Effector memory CD8-positive, alpha-beta T cell (primary cell): Measurements from ENCODE around the gene TIMM8A.
A peak's percentile ranks its signal among the peaks of the same experiment; 100 is the strongest.

ENCODE experiments used
- ATAC-seq: fragments of 150-1000 bp; cut with Tn5 transposase; replicated peaks from 2 replicates; pipeline ENCODE4 v1.10.0; 2021; ENCODE audit warnings: mild to moderate bottlenecking, moderate library complexity
- DNase-seq, 3 experiments: peaks; one replicate each; pipeline ENCODE4 v3.0.0; 2021
- H3K27ac Mint-ChIP-seq, 2 donors: one replicate each; pipeline ENCODE4 v1.8.0; 2022; ENCODE audit warnings: mild to moderate bottlenecking in 2 of 2, mixed read lengths in 2 of 2, moderate library complexity in 2 of 2
- H3K27me3 Mint-ChIP-seq, 2 donors: one replicate each; pipeline ENCODE4 v1.8.0; 2022; ENCODE audit warnings: mixed read lengths in 2 of 2
- H3K36me3 Mint-ChIP-seq: one replicate; pipeline ENCODE4 v1.8.0; 2022; ENCODE audit warnings: mild to moderate bottlenecking, moderate library complexity, mixed read lengths; ENCODE audit not compliant: insufficient read depth
- H3K4me1 Mint-ChIP-seq, 2 donors: one replicate each; pipeline ENCODE4 v1.8.0; 2022; ENCODE audit warnings: low read depth in 2 of 2, mixed read lengths in 2 of 2
- H3K4me3 Mint-ChIP-seq, 2 donors: one replicate each; pipeline ENCODE4 v1.8.0; 2022; ENCODE audit warnings: mild to moderate bottlenecking in 2 of 2, mixed read lengths in 2 of 2, moderate library complexity in 2 of 2
- H3K9me3 Mint-ChIP-seq, 2 donors: one replicate each; pipeline ENCODE4 v1.8.0; 2022; ENCODE audit warnings: mixed read lengths in 2 of 2
- total RNA-seq, 9 experiments: gene quantifications; one replicate each; lab custom pipeline; 2026; lab: John Stamatoyannopoulos, UW

TIMM8A gene, protein sequence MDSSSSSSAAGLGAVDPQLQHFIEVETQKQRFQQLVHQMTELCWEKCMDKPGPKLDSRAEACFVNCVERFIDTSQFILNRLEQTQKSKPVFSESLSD
- total RNA-seq, result 3.0 to 26.8 (median 6.1) reads per million in 9 experiments

DNA sequence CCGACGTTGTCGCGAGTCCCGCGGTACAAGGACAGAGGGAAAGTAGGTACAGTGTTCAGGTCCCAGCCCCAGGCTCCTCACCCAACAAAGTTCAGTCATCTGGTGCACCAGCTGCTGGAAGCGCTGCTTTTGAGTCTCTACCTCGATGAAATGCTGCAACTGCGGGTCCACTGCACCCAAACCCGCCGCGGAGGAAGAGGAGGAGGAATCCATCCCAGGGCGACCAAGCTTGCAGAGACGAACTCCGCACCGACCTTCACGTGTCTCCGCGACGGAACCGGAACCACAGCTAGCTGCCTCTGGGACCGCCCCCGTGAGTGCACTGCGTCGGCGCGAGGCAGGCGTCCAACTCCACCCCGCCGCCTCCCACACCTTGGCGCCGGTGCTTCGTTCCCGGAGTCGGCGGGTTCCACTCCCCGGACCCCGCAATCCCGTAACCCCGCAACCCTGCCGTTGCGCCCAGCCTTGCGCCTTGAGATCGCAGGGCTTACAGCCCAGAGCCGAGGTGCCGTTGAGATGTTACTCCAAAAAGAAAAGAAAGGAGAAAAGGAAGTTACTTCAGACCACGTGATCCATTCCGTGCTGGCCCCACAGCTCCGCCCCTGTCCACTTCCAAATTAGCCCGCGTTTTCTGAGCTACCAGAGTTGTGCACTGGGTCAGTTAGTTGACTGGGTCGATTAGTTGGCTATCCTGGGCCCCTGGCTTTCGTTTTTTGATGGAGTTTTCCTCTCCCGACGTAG is at the start of gene TIMM8A:
Gene TIMM8A (minus strand): TSS at position 291 of the 741 bp plus-strand sequence. CDS start 78 bp downstream, at position 213.
- peak; percentile 60 to 63 (median 63) for DNase-seq
- peaks cover 17% of the 10 kb centered on the region for H3K36me3 Mint-ChIP-seq

DNA sequence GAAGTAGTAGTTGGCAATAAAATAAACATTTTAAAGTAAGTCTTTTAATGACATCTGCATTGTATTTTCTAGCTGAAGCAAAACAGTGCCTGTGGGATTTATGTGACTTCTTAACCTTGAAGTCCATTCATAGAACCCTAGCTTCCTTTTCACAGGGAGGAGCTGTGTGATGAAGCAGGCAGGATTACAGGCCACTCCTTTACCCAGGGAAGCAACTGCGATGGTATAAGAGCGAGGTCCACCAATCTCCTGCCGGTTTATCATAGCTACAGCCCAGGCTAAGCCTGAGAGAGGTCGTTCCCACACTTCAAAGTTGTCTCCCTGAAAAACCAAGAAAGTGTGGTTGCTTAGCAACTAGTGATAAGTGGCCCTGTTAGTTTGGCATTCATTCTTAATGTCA is 49.2 kb upstream of the TIMM8A start:
- H3K4me1 Mint-ChIP-seq, result peaks cover 0 to 5% of the 10 kb centered on the region in 2 donors
- no peaks in the 10 kb centered on the region for H3K27me3 Mint-ChIP-seq
- H3K4me3 Mint-ChIP-seq, result no peak overlapping the region
- H3K36me3 Mint-ChIP-seq, result peaks cover 50% of the 10 kb centered on the region
- DNase-seq (no peak), ATAC-seq (no peak)
- no peak overlapping the region for H3K27ac Mint-ChIP-seq
- no peaks in the 10 kb centered on the region for H3K9me3 Mint-ChIP-seq

More for the DNA sequence above, at the start of gene TIMM8A:
- Mint-ChIP-seq H3K4me3 (peak within 1 kb of the TSS; percentile 89), H3K27me3 (no peaks in the 10 kb centered on the region), H3K27ac (peak within 1 kb of the TSS; percentile 90 to 91), H3K9me3 (no peaks in the 10 kb centered on the region), H3K4me1 (peaks cover 2 to 5% of the 10 kb centered on the region in 2 donors)
- ATAC-seq, result peak; percentile 98

DNA sequence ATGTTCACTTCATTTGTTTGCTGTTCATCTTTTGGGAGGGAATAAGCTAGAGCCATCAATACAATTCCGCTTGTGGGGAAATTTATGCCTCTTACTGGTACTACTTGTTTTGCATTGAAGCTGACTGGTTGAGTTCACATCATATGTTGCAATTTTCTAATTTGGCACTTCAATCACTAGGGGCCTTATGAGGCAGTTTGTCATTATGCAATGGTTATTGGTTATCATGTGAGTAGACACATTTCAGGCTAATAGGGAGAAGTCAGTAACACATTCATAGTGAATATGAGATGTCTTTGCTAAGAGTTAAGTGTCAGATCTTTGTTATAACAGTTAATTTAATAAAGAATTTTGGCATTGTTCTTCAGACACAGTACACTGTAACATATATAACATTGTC is 47.2 kb upstream of the TIMM8A start:
- Mint-ChIP-seq H3K4me3 (no peak overlapping the region), H3K4me1 (peaks cover 5 to 21% of the 10 kb centered on the region in 2 donors), H3K27ac (peak overlapping the region in 1 of 2 donors; percentile 72), H3K36me3 (peaks cover 49% of the 10 kb centered on the region), H3K27me3 (no peaks in the 10 kb centered on the region), H3K9me3 (no peaks in the 10 kb centered on the region)
- no peak for DNase-seq
- ATAC-seq, result no peak

DNA sequence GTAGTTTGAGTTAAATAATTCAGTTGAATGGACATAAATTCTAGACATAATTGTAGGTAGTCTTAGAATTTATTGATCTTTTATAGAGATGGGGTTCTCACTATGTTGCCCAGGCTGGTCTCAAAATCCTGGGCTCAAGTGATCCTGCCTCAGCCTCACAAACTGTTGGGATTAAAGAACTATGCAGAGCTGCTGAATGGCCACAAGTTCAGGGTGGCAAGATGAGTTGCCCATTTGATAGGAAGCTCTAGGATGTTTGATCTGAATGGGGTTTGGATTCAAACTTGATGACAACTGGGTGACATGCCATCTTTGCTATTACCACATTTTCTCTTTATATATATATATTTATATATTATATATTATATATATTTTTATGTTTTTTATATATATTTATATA is 45.8 kb upstream of the TIMM8A start:
- ATAC-seq (no peak), DNase-seq (no peak)
- H3K4me3 Mint-ChIP-seq, result no peak overlapping the region
- peak overlapping the region; percentile 93 to 95 for H3K27ac Mint-ChIP-seq
- H3K9me3 Mint-ChIP-seq, result no peaks in the 10 kb centered on the region
- peaks cover 8 to 21% of the 10 kb centered on the region in 2 donors for H3K4me1 Mint-ChIP-seq
- peaks cover 43% of the 10 kb centered on the region for H3K36me3 Mint-ChIP-seq
- H3K27me3 Mint-ChIP-seq, result no peaks in the 10 kb centered on the region

DNA sequence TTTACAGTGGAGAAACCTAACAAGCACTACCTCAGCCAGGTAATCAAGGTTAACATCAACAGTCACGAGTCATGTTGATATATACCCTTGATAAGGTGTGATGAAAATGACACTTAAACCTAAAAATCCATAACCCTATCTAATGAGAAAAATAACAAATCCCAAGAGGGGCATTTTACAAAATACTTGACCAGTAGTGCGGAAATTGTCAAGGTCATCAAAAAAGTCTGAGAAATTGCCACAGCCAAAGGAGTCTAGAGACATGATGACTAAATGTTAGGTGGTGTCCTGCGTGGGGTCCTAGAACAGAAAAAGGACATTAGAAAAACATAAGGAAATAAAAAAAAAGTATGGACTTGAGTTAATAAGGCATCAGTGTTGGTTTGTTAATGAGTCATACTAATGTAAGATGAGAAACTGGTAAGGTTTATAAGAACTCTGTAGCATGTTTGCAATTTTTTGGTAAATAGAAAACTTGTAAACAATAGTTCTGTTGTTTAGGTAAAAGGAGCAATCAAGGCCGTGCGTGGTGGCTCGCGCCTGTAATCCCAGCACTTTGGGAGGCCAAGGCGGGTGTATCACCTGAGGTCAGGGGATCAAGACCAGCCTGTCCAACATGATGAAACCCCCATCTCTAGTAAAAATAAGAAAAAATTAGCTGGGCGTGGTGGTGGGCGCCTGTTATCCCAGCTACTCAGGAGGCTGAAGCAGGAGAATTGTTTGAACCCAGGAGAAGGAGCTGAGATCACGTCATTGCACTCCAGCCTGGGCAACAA is 45.2 kb upstream of the TIMM8A start:
- DNase-seq (no peak), ATAC-seq (no peak)
- peak overlapping the region; percentile 93 to 95 for H3K27ac Mint-ChIP-seq
- H3K36me3 Mint-ChIP-seq, result peaks cover 43% of the 10 kb centered on the region
- H3K4me3 Mint-ChIP-seq, result no peak overlapping the region
- H3K4me1 Mint-ChIP-seq, result peaks cover 8 to 21% of the 10 kb centered on the region in 2 donors
- no peaks in the 10 kb centered on the region for H3K9me3 Mint-ChIP-seq
- H3K27me3 Mint-ChIP-seq, result no peaks in the 10 kb centered on the region

DNA sequence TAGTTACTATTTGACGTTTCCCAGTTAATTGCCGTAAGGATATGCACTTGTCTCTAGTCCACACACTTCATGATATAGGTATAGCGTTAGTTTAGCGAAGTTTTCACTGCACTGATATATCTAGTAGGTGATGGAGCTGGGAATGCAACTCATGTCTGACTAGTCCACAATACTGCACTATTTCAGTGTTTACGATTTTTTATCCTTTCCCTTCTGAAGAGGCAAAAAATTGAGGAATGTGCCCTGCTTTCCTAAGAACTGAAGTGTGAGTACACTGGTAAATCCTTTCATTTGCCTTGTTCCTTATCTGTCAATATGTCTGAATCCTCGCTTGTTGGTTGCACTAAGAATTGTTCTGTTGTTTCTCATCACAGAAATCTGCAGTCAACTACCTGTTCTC is 43.3 kb upstream of the TIMM8A start:
- H3K9me3 Mint-ChIP-seq, result no peaks in the 10 kb centered on the region
- peak overlapping the region; percentile 93 to 95 for H3K27ac Mint-ChIP-seq
- DNase-seq (no peak), ATAC-seq (no peak)
- peaks cover 8 to 21% of the 10 kb centered on the region in 2 donors for H3K4me1 Mint-ChIP-seq
- H3K27me3 Mint-ChIP-seq, result no peaks in the 10 kb centered on the region
- peak overlapping the region; percentile 92 to 94 for H3K4me3 Mint-ChIP-seq
- peaks cover 36% of the 10 kb centered on the region for H3K36me3 Mint-ChIP-seq

DNA sequence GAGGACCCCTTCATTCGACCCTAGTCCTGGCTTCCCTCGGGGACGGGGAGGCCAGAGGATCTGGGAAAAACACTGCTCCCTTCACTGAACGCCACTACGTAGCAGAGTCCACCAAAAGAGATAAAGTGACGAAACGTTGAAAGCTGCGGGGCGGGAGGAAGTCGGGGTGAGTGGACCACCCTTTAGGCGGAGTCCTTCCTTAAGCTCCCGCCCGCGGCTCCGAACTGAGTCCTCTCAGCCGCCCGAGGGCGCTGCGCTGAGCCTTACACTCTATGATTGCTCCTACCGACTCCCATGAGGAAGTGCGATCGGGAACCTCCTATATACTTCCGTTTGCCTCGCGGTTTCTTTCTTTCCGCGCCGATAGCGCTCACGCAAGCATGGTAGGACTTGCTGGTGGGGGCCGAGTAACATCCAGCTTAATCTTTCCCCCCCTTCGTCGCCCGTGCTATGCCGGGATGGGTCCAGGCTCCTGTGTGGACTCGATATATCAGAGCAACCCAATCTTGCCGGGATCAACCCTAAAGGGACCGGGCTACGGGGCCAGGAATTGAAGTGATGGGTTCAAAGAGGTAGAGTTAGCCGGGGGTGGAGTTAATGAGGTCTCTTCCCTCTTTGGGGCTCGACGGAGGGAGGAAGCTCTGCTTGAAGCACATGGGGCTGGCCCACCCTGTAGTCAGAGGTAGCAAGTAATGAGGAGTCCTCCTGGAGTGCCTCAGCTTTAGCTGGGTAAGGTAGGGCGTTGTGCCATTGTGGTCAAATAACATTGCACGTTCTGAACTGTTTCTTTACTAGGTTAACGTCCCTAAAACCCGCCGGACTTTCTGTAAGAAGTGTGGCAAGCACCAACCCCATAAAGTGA is 42.4 kb upstream of the TIMM8A start, which contains the start of gene RPL36A:
Gene RPL36A (plus strand): TSS at position 348 of the 862 bp plus-strand sequence. CDS start 33 bp downstream, at position 381.
- H3K4me1 Mint-ChIP-seq, result peaks cover 8 to 21% of the 10 kb centered on the region in 2 donors
- peaks cover 27% of the 10 kb centered on the region for H3K36me3 Mint-ChIP-seq
- ATAC-seq (peak; percentile 91), DNase-seq (peak; percentile 65 to 67 (median 65))
- peak within 1 kb of the TSS; percentile 93 to 95 for H3K27ac Mint-ChIP-seq
- peak within 1 kb of the TSS; percentile 92 to 94 for H3K4me3 Mint-ChIP-seq
- no peaks in the 10 kb centered on the region for H3K9me3 Mint-ChIP-seq
- no peaks in the 10 kb centered on the region for H3K27me3 Mint-ChIP-seq

DNA sequence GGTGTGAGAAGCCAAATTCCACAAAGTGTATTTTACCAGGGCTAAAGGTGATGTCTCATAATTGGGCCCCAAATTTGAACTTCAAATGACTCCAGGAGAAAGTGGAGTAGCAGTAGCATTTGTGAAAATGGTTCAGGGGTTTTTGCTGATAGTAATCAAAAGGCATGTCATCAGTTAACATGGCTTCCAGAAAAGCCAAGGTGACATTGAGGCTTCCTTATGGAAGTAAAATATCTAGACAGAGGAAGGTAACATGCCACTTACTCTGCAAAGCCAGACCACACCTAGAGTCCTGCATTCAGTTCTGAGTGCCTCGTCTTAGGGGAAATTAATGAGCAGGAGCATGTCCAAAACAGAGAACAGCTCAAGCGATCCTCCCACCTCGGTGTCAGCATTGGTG is 40.1 kb upstream of the TIMM8A start:
- Mint-ChIP-seq H3K4me1 (peaks cover 8 to 21% of the 10 kb centered on the region in 2 donors), H3K4me3 (no peak overlapping the region), H3K36me3 (peaks cover 20% of the 10 kb centered on the region), H3K27me3 (no peaks in the 10 kb centered on the region), H3K27ac (no peak overlapping the region), H3K9me3 (no peaks in the 10 kb centered on the region)
- ATAC-seq, result no peak
- DNase-seq, result no peak

DNA sequence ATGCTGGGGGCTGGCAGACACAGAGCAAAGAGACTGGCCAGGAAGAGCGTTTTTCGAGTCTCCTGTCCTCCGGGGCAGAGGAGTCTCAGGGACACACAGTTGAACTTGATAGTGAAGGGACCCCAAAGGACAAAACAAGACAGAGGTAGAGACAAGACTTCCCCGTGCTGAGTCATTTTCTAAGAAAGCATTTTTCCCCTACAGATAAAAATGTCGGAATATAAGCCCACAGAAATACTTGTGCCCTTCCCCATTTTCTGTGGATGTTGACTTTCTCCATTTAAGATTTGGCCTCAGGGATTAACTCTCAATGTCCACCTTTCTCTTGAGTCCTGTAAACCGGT is 38.0 kb upstream of the TIMM8A start:
- Mint-ChIP-seq H3K4me3 (no peak overlapping the region), H3K27ac (no peak overlapping the region), H3K27me3 (no peaks in the 10 kb centered on the region), H3K4me1 (peaks cover 4% of the 10 kb centered on the region in 2 donors), H3K36me3 (peaks cover 7% of the 10 kb centered on the region), H3K9me3 (no peaks in the 10 kb centered on the region)
- ATAC-seq, result no peak
- DNase-seq, result no peak

DNA sequence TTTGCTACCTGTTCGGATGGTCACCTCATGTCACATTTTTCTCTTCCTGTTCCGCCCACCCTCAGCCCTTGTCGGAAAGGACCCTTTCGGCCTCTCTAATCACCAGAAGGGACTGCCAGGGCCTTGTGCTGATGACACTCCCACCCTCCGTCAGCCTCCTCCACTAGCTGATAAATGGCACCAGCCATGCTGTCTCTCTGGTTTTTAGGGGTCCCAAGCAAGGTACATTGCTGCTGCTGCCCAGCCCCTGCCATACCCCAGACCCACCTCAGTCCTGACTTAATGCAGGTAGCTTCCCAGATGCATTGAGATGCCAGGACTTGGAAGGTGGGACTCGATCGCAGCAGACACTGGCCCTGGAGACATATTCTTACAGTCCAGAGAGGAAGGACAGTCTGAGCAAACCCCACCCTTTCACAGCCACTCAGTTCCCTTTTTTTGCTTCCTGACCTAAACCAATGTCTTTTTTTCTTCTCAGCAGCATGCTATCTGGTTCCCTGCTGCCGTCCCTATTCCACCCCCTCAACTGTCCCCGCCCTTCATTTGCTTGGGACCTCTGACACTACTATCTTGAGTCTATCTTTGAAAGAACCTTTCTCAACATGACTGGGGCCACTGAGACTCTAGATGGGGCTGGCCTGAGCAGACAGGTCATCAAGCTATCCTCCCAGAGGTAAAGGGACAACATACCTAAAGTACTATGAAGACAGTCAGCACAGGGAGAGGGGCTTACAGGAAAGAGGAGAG is 37.4 kb upstream of the TIMM8A start, which contains the start of gene BTK:
Gene BTK (minus strand): TSS at position 397 of the 747 bp plus-strand sequence. CDS start 10,907 bp downstream, outside the sequence.
- peaks cover 0 to 3% of the 10 kb centered on the region in 2 donors for H3K4me1 Mint-ChIP-seq
- no peaks in the 10 kb centered on the region for H3K9me3 Mint-ChIP-seq
- H3K4me3 Mint-ChIP-seq, result no peak within 1 kb of the TSS
- no peak within 1 kb of the TSS for H3K27ac Mint-ChIP-seq
- no peak for ATAC-seq
- no peak for DNase-seq
- no peaks in the 10 kb centered on the region for H3K27me3 Mint-ChIP-seq
- peaks cover 6% of the 10 kb centered on the region for H3K36me3 Mint-ChIP-seq

DNA sequence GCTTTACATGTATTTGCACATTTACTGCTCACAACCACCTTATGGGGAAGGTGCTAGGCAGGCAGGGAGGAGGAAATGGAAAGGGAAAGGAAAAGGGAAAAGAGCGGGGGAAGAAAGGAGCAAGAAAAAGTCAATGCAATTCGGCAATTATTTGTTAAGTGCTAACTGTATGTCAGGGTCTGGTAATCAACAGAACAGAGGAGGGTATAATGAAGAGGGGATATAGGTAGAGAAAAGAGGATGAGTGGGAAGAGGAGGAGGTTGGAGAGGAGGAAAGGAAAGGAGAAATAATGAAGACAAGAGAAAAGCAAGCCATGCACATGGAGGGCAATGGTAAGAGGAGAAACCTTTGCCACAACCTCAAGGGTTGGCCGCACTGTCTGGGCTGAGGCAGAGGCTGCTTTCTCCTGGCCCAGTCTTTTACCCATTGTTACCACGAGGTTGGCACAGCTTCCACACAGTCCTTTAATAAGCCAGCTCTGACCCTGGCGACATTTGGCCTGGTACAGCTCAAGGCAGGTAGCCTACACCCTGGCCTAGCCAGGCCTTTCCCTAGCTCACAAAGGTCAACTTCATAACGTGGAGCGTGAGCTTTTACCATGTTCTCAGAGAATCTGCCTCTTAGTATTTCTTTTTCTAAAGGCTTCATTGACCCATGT is 36.6 kb upstream of the TIMM8A start:
- no peak overlapping the region for H3K27ac Mint-ChIP-seq
- H3K27me3 Mint-ChIP-seq, result no peaks in the 10 kb centered on the region
- H3K4me3 Mint-ChIP-seq, result no peak overlapping the region
- H3K36me3 Mint-ChIP-seq, result peaks cover 4% of the 10 kb centered on the region
- no peak for DNase-seq
- no peaks in the 10 kb centered on the region for H3K9me3 Mint-ChIP-seq
- H3K4me1 Mint-ChIP-seq, result no peaks in the 10 kb centered on the region
- ATAC-seq, result no peak

DNA sequence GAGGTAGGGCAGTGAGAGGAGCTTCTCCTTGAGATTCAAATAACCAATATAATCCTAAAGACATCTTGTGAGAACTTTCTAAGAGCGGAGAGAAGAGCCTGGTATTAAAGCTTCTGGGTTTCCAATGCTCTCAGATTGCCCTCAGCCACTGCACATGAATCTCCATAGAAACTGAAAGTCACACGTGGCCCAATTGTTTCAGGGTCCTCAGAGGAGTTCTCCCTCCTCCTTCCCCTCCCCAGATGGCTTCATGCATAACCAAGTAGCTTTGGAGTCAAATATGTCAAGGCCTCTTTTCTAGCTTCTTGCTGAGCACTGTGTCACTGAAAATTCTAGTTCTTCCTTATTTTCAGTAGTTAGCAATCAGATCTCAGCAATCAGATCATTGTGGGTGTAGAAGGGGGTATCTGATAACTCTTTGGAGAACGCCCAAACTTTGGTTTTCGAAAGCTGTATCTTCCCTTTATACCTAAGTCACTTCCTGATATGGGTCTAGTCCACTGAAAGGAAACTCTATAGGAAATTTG is 35.2 kb upstream of the TIMM8A start:
- ATAC-seq, result no peak
- Mint-ChIP-seq H3K27me3 (no peaks in the 10 kb centered on the region), H3K4me3 (no peak overlapping the region), H3K4me1 (no peaks in the 10 kb centered on the region), H3K27ac (no peak overlapping the region), H3K36me3 (peaks cover 4% of the 10 kb centered on the region), H3K9me3 (no peaks in the 10 kb centered on the region)
- no peak for DNase-seq
